B cell (primary cell): ENCODE data around the gene MYCN. TPM values are rescaled to one million over a fixed set of nuclear protein-coding genes. Genes with fewer than 3 reads are reported as not detected.

Experiments used
- ATAC-seq: fragments of 200-7000 bp; cut with Tn5 transposase; one replicate; pipeline ENCODE4 v1.10.0; 2021; ENCODE audit warnings: low read depth, mild to moderate bottlenecking, moderate number of reproducible peaks, moderate library complexity
- CTCF ChIA-PET: fragments of 350-600 bp; sonication (Branson Sonifier 250); formaldehyde crosslinking; loops from one replicate; lab custom pipeline; 2021; ENCODE audit warnings: antibody characterized with exemption, inconsistent platforms; lab: Charles Lee
- POLR2A ChIA-PET: fragments of 350-600 bp; sonication (Branson Sonifier 250); formaldehyde crosslinking; loops from one replicate; lab custom pipeline; 2021; ENCODE audit warnings: antibody characterized with exemption; lab: Charles Lee
- DNase-seq: peaks from one replicate; pipeline ENCODE4 v3.0.0; 2013
- H2AFZ ChIP-seq: 2 replicates; pipeline ENCODE4 v1.6.1; 2012; ENCODE audit warnings: mild to moderate bottlenecking, low read depth, low read length; ENCODE audit not compliant: insufficient read depth, poor library complexity, severe bottlenecking
- H3K27ac ChIP-seq, 2 donors: 1 replicate in 1 of 2; 2 replicates in 1 of 2; pipeline ENCODE4 v1.5.1; 2012 to 2013; ENCODE audit warnings: low read length in 2 of 2, mild to moderate bottlenecking in 2 of 2, moderate library complexity in 1 of 2
- H3K27me3 ChIP-seq, 4 experiments: fragments of 200-600 bp in 1 of 4; sonication (generic) in 1 of 4; replicated peaks in 1 of 4; 1 replicate in 2 of 4; 2 replicates in 2 of 4; pipeline versions ENCODE4 v1.6.1 to v1.7.0; 2013 to 2016; ENCODE audit warnings: low read length in 3 of 4, mild to moderate bottlenecking in 2 of 4, mixed read lengths in 1 of 4, moderate library complexity in 1 of 4; ENCODE audit not compliant: insufficient read depth in 4 of 4, control insufficient read depth in 3 of 4; ENCODE audit errors: control extremely low read depth in 1 of 4
- H3K36me3 ChIP-seq, 2 experiments: replicated peaks in 1 of 2; 1 replicate in 1 of 2; 2 replicates in 1 of 2; pipeline versions ENCODE4 v1.6.1 to v1.7.1; 2013; ENCODE audit warnings: low read length in 1 of 2; ENCODE audit not compliant: insufficient read depth in 2 of 2, control insufficient read depth in 1 of 2; ENCODE audit errors: control extremely low read depth in 1 of 2, extremely low read depth in 1 of 2
- H3K4me1 ChIP-seq, 2 donors: fragments of 200-600 bp in 1 of 2; sonication (generic) in 1 of 2; 1 replicate in 1 of 2; 2 replicates in 1 of 2; pipeline versions ENCODE4 v1.5.1 to v1.6.1; 2013 to 2017; ENCODE audit warnings: low read length in 2 of 2; ENCODE audit not compliant: control insufficient read depth in 2 of 2, insufficient read depth in 2 of 2
- H3K4me2 ChIP-seq: replicated peaks from 2 replicates; pipeline ENCODE3; 2012; ENCODE audit warnings: mild to moderate bottlenecking, low read depth, low read length; ENCODE audit not compliant: poor library complexity, severe bottlenecking
- H3K4me3 ChIP-seq, 5 experiments: fragments of 200-600 bp in 1 of 5; sonication (generic) in 1 of 5; 1 replicate in 3 of 5; 2 replicates in 2 of 5; pipeline versions ENCODE4 v1.5.1 to v1.7.0; 2011 to 2016; ENCODE audit warnings: low read length in 4 of 5, mild to moderate bottlenecking in 4 of 5, low read depth in 2 of 5, control low read depth in 1 of 5, moderate library complexity in 1 of 5; ENCODE audit not compliant: insufficient read depth in 1 of 5; ENCODE audit errors: control extremely low read depth in 1 of 5, extremely low read depth in 1 of 5
- H3K79me2 ChIP-seq: fragments of 200-600 bp; sonication (generic); one replicate; pipeline ENCODE4 v1.6.0; 2016; ENCODE audit warnings: low read length; ENCODE audit not compliant: control insufficient read depth, insufficient read depth
- H3K9ac ChIP-seq: fragments of 200-600 bp; sonication (generic); 2 replicates; pipeline ENCODE4 v1.6.1; 2017; ENCODE audit warnings: mild to moderate bottlenecking, low read length, moderate library complexity
- H3K9me3 ChIP-seq, 3 donors: one replicate each; pipeline versions ENCODE4 v1.6.1 to v1.7.1; 2013; ENCODE audit warnings: low read length in 2 of 3; ENCODE audit not compliant: control insufficient read depth in 2 of 3, insufficient read depth in 1 of 3; ENCODE audit errors: control extremely low read depth in 1 of 3
- H4K20me1 ChIP-seq: 2 replicates; pipeline ENCODE4 v1.6.0; 2012; ENCODE audit warnings: mild to moderate bottlenecking, low read length; ENCODE audit not compliant: insufficient read depth, control insufficient read depth, poor library complexity, severe bottlenecking
- H3K27ac Mint-ChIP-seq: one replicate; pipeline ENCODE4 v1.8.0; 2021; ENCODE audit warnings: mixed read lengths
- H3K27me3 Mint-ChIP-seq: one replicate; pipeline ENCODE4 v1.8.0; 2021; ENCODE audit warnings: mixed read lengths
- H3K4me1 Mint-ChIP-seq: one replicate; pipeline ENCODE4 v1.8.0; 2021; ENCODE audit warnings: mixed read lengths
- H3K4me3 Mint-ChIP-seq: one replicate; pipeline ENCODE4 v1.8.0; 2021; ENCODE audit warnings: mixed read lengths
- H3K9me3 Mint-ChIP-seq: one replicate; pipeline ENCODE4 v1.8.0; 2022; ENCODE audit warnings: mixed read lengths; ENCODE audit not compliant: insufficient read depth
- EZH2 ChIP-seq: IDR thresholded peaks from 2 replicates; pipeline ENCODE4 v1.6.1; 2012; ENCODE audit warnings: borderline replicate concordance, low read depth, mild to moderate bottlenecking, moderate library complexity, low read length; ENCODE audit not compliant: insufficient read depth, poor library complexity, severe bottlenecking
- WGBS: methylation state at CpG from one replicate; pipeline ENCODE4 v1.1.5; 2013; ENCODE audit warnings: missing lambda C conversion rate; ENCODE audit not compliant: insufficient coverage; 5-methylcytosine and 5-hydroxymethylcytosine counted together
- intact Hi-C: fragments of 100-400 bp; cut with micrococcal nuclease; formaldehyde crosslinking; loops from one replicate; pipeline ENCODE4 v1.10.0; 2022
- polyA plus RNA-seq: library from polyadenylated mRNA; depleted of rRNA; stranded (reverse); fragments of >200 nt; gene quantifications from 2 replicates; pipeline ENCODE4 v1.2.3, GENCODE V29; 2012
- total RNA-seq, 2 donors: library from RNA; stranded (reverse); fragments of 120-200 nt in 1 of 2; gene quantifications; 1 replicate in 1 of 2; 2 replicates in 1 of 2; pipeline versions ENCODE4 v1.2.3 to v1.2.4, GENCODE V29; 2013 to 2022
- TF ChIP-seq, protein P1 (sequence below): fragments of 200-600 bp; IDR thresholded peaks from one replicate; pipeline ENCODE4 v1.8.0; 2022; ENCODE audit warnings: antibody characterized with exemption, mild to moderate bottlenecking

The MYCN gene
- total and polyA plus RNA-seq, 2 donors (not counting 1 experiment from before 2014, with no cell fraction given) = not detected

DNA sequence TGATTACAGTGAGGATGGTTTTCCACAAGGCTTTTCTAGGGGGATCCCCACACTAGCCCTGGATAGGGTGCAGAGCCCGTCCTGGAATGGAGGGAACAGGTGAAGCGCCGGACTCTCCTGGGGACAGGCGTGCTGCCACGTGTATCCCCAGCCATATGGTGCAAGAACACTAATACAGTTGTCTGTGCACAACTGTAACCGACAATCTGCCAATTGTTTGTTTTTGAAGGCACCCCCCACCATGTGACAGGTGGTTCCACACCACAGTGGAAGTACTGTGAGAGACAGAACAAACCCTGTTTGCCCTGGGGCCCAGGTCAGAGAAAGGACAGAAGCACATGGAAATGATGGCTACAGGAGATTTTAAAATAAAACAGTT lies 52.9 kb downstream of the MYCN start:
- ChIA-PET CTCF (no interaction called here), POLR2A (no interaction called here)
- Histone ChIP-seq H3K27me3 (no peaks in the 10 kb centered on the region), H3K36me3 (no peaks in the 10 kb centered on the region), H4K20me1 (no peaks in the 10 kb centered on the region), H2AFZ (no peak overlapping the region), H3K79me2 (no peaks in the 10 kb centered on the region), H3K4me3 (no peak overlapping the region), H3K4me1 (no peaks in the 10 kb centered on the region), H3K9me3 (peaks cover 0 to 3% (median 0%) of the 10 kb centered on the region in 3 donors), H3K27ac (no peak overlapping the region), H3K4me2 (no peak overlapping the region), H3K9ac (no peak overlapping the region)
- TF ChIP-seq, protein P1, sequence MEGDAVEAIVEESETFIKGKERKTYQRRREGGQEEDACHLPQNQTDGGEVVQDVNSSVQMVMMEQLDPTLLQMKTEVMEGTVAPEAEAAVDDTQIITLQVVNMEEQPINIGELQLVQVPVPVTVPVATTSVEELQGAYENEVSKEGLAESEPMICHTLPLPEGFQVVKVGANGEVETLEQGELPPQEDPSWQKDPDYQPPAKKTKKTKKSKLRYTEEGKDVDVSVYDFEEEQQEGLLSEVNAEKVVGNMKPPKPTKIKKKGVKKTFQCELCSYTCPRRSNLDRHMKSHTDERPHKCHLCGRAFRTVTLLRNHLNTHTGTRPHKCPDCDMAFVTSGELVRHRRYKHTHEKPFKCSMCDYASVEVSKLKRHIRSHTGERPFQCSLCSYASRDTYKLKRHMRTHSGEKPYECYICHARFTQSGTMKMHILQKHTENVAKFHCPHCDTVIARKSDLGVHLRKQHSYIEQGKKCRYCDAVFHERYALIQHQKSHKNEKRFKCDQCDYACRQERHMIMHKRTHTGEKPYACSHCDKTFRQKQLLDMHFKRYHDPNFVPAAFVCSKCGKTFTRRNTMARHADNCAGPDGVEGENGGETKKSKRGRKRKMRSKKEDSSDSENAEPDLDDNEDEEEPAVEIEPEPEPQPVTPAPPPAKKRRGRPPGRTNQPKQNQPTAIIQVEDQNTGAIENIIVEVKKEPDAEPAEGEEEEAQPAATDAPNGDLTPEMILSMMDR = no peak
- no peak for TF ChIP-seq EZH2
- H3K4me1 Mint-ChIP-seq = no peaks in the 10 kb centered on the region
- no peak overlapping the region for H3K27ac Mint-ChIP-seq
- 91% methylated on average over 6 of the region's 6 CpGs for WGBS
- DNase-seq = no peak
- H3K4me3 Mint-ChIP-seq = no peak overlapping the region
- intact Hi-C loops = no loop called here
- H3K27me3 Mint-ChIP-seq = no peaks in the 10 kb centered on the region
- ATAC-seq = no peak
- H3K9me3 Mint-ChIP-seq = no peaks in the 10 kb centered on the region

GRCh38 chr2:15993666-15994065 lies 53.3 kb downstream of the MYCN start:
- Histone ChIP-seq H3K27ac (no peak overlapping the region), H4K20me1 (no peaks in the 10 kb centered on the region), H3K4me2 (no peak overlapping the region), H2AFZ (no peak overlapping the region), H3K9ac (no peak overlapping the region), H3K79me2 (no peaks in the 10 kb centered on the region), H3K4me3 (no peak overlapping the region), H3K9me3 (peaks cover 0 to 3% (median 0%) of the 10 kb centered on the region in 3 donors), H3K36me3 (no peaks in the 10 kb centered on the region), H3K4me1 (no peaks in the 10 kb centered on the region), H3K27me3 (no peaks in the 10 kb centered on the region)
- TF ChIP-seq, protein P1 = no peak
- no peak for TF ChIP-seq EZH2
- ATAC-seq (no peak), DNase-seq (no peak)
- Mint-ChIP-seq H3K4me3 (no peak overlapping the region), H3K9me3 (no peaks in the 10 kb centered on the region), H3K4me1 (no peaks in the 10 kb centered on the region), H3K27me3 (no peaks in the 10 kb centered on the region), H3K27ac (no peak overlapping the region)
- intact Hi-C loops = no loop called here
- POLR2A ChIA-PET = no interaction called here
- CTCF ChIA-PET = no interaction called here
- WGBS = 93% methylated on average over 7 of the region's 7 CpGs
